Mucosa of gallbladder (tissue), 1 donor: ENCODE results near the gene ZNF574. TPM values are rescaled to one million over a fixed set of nuclear protein-coding genes. Genes with fewer than 3 reads are reported as not detected.
"Not testable (repeated sequence)": the region's sequence is repeated elsewhere in the genome, so short reads cannot be mapped to it uniquely, and the experiment has no call there.

Experiments used
- DNase-seq: peaks from one replicate; pipeline ENCODE4 v3.0.0-alpha.2; 2020; ENCODE audit warnings: low spot score
- total RNA-seq: library from RNA; stranded (reverse); gene quantifications from one replicate; pipeline ENCODE4 v1.2.1, GENCODE V29; 2021
- donor health status: DM: no; HTN: no; CAD: no.

The ZNF574 gene
- total RNA-seq, 1 donor from 2014 or later = 17.1 TPM

- DNase-seq = not testable (repeated sequence)
Observed at GRCh38 chr19:42100241-42100640, 24.3 kb downstream of the ZNF574 start.

GRCh38 chr19:42102877-42103276 lies 26.9 kb downstream of the ZNF574 start:
- DNase-seq = no peak

GRCh38 chr19:42105368-42105767 lies 29.4 kb downstream of the ZNF574 start:
- DNase-seq = no peak

GRCh38 chr19:42108527-42109389 lies 32.8 kb downstream of the ZNF574 start:
- DNase-seq = peak; percentile 85

- no peak for DNase-seq
Observed at GRCh38 chr19:42109896-42110295, 33.9 kb downstream of the ZNF574 start.

GRCh38 chr19:42110658-42111057 lies 34.7 kb downstream of the ZNF574 start:
- DNase-seq = no peak

GRCh38 chr19:42111384-42111783 lies 35.4 kb downstream of the ZNF574 start:
- DNase-seq = no peak

GRCh38 chr19:42111811-42112210 lies 35.8 kb downstream of the ZNF574 start:
- no peak for DNase-seq

- DNase-seq = no peak
Observed at GRCh38 chr19:42113641-42114348, 37.8 kb downstream of the ZNF574 start.

- DNase-seq = no peak
Observed at GRCh38 chr19:42114412-42114811, 38.4 kb downstream of the ZNF574 start.

- no peak for DNase-seq
Observed at GRCh38 chr19:42115219-42115618, 39.3 kb downstream of the ZNF574 start.

- DNase-seq = no peak
Observed at GRCh38 chr19:42115705-42116104, 39.7 kb downstream of the ZNF574 start.

GRCh38 chr19:42116308-42117075 lies 40.5 kb downstream of the ZNF574 start:
- DNase-seq = no peak

- DNase-seq = no peak
Observed at GRCh38 chr19:42117076-42117475, 41.1 kb downstream of the ZNF574 start.

- DNase-seq = no peak
Observed at GRCh38 chr19:42120276-42120980, 44.5 kb downstream of the ZNF574 start.

- DNase-seq = no peak
Observed at GRCh38 chr19:42121036-42121621, 45.2 kb downstream of the ZNF574 start.

- no peak for DNase-seq
Observed at GRCh38 chr19:42121656-42122069, 45.7 kb downstream of the ZNF574 start.

GRCh38 chr19:42122691-42123607 lies 47.0 kb downstream of the ZNF574 start:
- no peak for DNase-seq

- no peak for DNase-seq
Observed at GRCh38 chr19:42123765-42124164, 47.8 kb downstream of the ZNF574 start.

- no peak for DNase-seq
Observed at GRCh38 chr19:42124386-42124901, 48.5 kb downstream of the ZNF574 start.
